Caco-2 (cell line): ENCODE data around the gene LYPD6. TPM values are rescaled to one million over a fixed set of nuclear protein-coding genes. Genes with fewer than 3 reads are reported as not detected.

Experiments
- BruUV-seq: library from RNA; stranded (reverse); fragments of 400-500 nt; replicated peaks from 2 replicates; lab custom pipeline; 2021; lab: Mats Ljungman, UMichigan
- CTCF ChIA-PET: fragments of 300-600 bp; sonication (Branson Sonifier 250); formaldehyde crosslinking; loops from one replicate; lab custom pipeline; 2022; ENCODE audit warnings: antibody characterized with exemption; lab: Charles Lee
- POLR2A ChIA-PET: fragments of 300-600 bp; sonication (Branson Sonifier 250); formaldehyde crosslinking; loops from one replicate; lab custom pipeline; 2022; ENCODE audit warnings: antibody characterized with exemption; lab: Charles Lee
- DNase-seq, 2 experiments: peaks; one replicate each; pipeline versions ENCODE4 v3.0.0 to v3.0.0-alpha.2; 2020 to 2022
- H3K27me3 ChIP-seq: replicated peaks from 2 replicates; pipeline ENCODE4 v1.6.0; 2011; ENCODE audit warnings: low read length; ENCODE audit not compliant: control insufficient read depth, insufficient read depth
- H3K36me3 ChIP-seq: 2 replicates; pipeline ENCODE4 v1.5.1; 2011; ENCODE audit warnings: low read length; ENCODE audit not compliant: control insufficient read depth, insufficient read depth
- H3K4me1 ChIP-seq: fragments of 250-450 bp; sonication (Bioruptor Pico); 2 replicates; pipeline ENCODE4 v1.5.1; 2020; ENCODE audit warnings: mild to moderate bottlenecking
- H3K4me3 ChIP-seq: 2 replicates; pipeline ENCODE4 v1.5.1; 2011; ENCODE audit warnings: low read depth, mild to moderate bottlenecking, control low read depth, low read length
- H3K9me3 ChIP-seq: fragments of 250-450 bp; sonication (Bioruptor Pico); 2 replicates; pipeline ENCODE4 v1.5.1; 2020; ENCODE audit warnings: mild to moderate bottlenecking, moderate library complexity
- H3K27ac Mint-ChIP-seq: one replicate; pipeline ENCODE4 v1.8.0; 2022; ENCODE audit warnings: mixed read lengths; ENCODE audit not compliant: unreplicated experiment
- H3K27me3 Mint-ChIP-seq: one replicate; pipeline ENCODE4 v1.8.0; 2022; ENCODE audit warnings: mixed read lengths; ENCODE audit not compliant: insufficient read depth, unreplicated experiment
- H3K36me3 Mint-ChIP-seq: one replicate; pipeline ENCODE4 v1.8.0; 2022; ENCODE audit warnings: mild to moderate bottlenecking, mixed read lengths; ENCODE audit not compliant: insufficient read depth, unreplicated experiment
- H3K4me1 Mint-ChIP-seq: one replicate; pipeline ENCODE4 v1.8.0; 2022; ENCODE audit warnings: low read depth, mixed read lengths; ENCODE audit not compliant: unreplicated experiment
- H3K4me3 Mint-ChIP-seq: one replicate; pipeline ENCODE4 v1.8.0; 2022; ENCODE audit warnings: mild to moderate bottlenecking, moderate library complexity, mixed read lengths; ENCODE audit not compliant: unreplicated experiment
- H3K9me3 Mint-ChIP-seq: one replicate; pipeline ENCODE4 v1.8.0; 2022; ENCODE audit warnings: mixed read lengths; ENCODE audit not compliant: unreplicated experiment
- CTCF ChIP-seq, 2 experiments: fragments of 200-600 bp in 1 of 2; IDR thresholded peaks; 1 replicate in 1 of 2; 2 replicates in 1 of 2; pipeline versions ENCODE4 v1.5.1 to v1.8.0; 2011 to 2022; ENCODE audit warnings: antibody characterized with exemption in 1 of 2, control low read depth in 1 of 2, inconsistent platforms in 1 of 2, low read depth in 1 of 2, low read length in 1 of 2, mild to moderate bottlenecking in 1 of 2, moderate library complexity in 1 of 2; ENCODE audit not compliant: insufficient read depth in 1 of 2, severe bottlenecking in 1 of 2, unreplicated experiment in 1 of 2
- intact Hi-C: fragments of 100-400 bp; cut with micrococcal nuclease; formaldehyde crosslinking; loops from one replicate; pipeline ENCODE4 v1.10.0; 2022; ENCODE audit not compliant: unreplicated experiment
- total RNA-seq: library from RNA; stranded (reverse); gene quantifications from 2 replicates; pipeline ENCODE4 v1.2.3, GENCODE V29; 2022

Gene LYPD6
- total RNA-seq, 1 experiment from 2014 or later: 9.0 TPM

- H3K9me3 Mint-ChIP-seq: no peaks in the 10 kb centered on the region
- Histone ChIP-seq H3K27me3 (no peaks in the 10 kb centered on the region), H3K4me1 (peaks cover 54% of the 10 kb centered on the region), H3K4me3 (no peak overlapping the region), H3K9me3 (0 out of 2 replicates have a peak, but pooled peaks cover 5% of the 10 kb centered on the region), H3K36me3 (no peaks in the 10 kb centered on the region; the same call in 1 of the 2 replicates)
- H3K4me1 Mint-ChIP-seq: peaks cover 40% of the 10 kb centered on the region
- peak in 1 of 2 experiments; percentile 22 for DNase-seq
- intact Hi-C loops: no loop called here
- ChIA-PET POLR2A (interaction anchor here (0.7 kb wide), 1 partner anchor 166 kb away, joined by 13 read pairs; no protein-coding TSS in a partner anchor), CTCF (interaction anchor here (1.2 kb wide), 1 partner anchor 47 kb away, joined by 3 read pairs; no protein-coding TSS in a partner anchor)
- H3K4me3 Mint-ChIP-seq: peak overlapping the region; percentile 10
- peaks cover 4% of the 10 kb centered on the region for H3K36me3 Mint-ChIP-seq
- peak overlapping the region; percentile 69 for H3K27ac Mint-ChIP-seq
- H3K27me3 Mint-ChIP-seq: no peaks in the 10 kb centered on the region
- TF ChIP-seq CTCF (IDR thresholded peaks at IDR 0.05; ENCODE audit: insufficient read depth in 1 of 2, low read depth in 1 of 2, low read length in 1 of 2, severe bottlenecking in 1 of 2, unreplicated experiment in 1 of 2): no peak
- BruUV-seq: no TSS peak
These were observed 89.9 kb downstream of the LYPD6 start for GRCh38 chr2:149420053-149420963.

- Histone ChIP-seq H3K9me3 (0 out of 2 replicates have a peak, but pooled peaks cover 5% of the 10 kb centered on the region), H3K27me3 (no peaks in the 10 kb centered on the region), H3K36me3 (no peaks in the 10 kb centered on the region; the same call in 1 of the 2 replicates), H3K4me3 (no peak overlapping the region), H3K4me1 (peaks cover 54% of the 10 kb centered on the region)
- H3K27ac Mint-ChIP-seq: peak overlapping the region; percentile 71
- TF ChIP-seq CTCF (IDR thresholded peaks at IDR 0.05; ENCODE audit: insufficient read depth in 1 of 2, low read depth in 1 of 2, low read length in 1 of 2, severe bottlenecking in 1 of 2, unreplicated experiment in 1 of 2): no peak
- ChIA-PET CTCF (no interaction called here), POLR2A (no interaction called here)
- peaks cover 4% of the 10 kb centered on the region for H3K36me3 Mint-ChIP-seq
- intact Hi-C loops: loop anchor here (1.0 kb wide), 1 partner anchor 45 kb away; no protein-coding TSS in a partner anchor
- H3K9me3 Mint-ChIP-seq: no peaks in the 10 kb centered on the region
- no peak overlapping the region for H3K4me3 Mint-ChIP-seq
- DNase-seq: no peak
- no peaks in the 10 kb centered on the region for H3K27me3 Mint-ChIP-seq
- BruUV-seq: TSS peak; percentile 95
- peaks cover 47% of the 10 kb centered on the region for H3K4me1 Mint-ChIP-seq
These were observed 91.4 kb downstream of the LYPD6 start for GRCh38 chr2:149421791-149422190.

GRCh38 chr2:149422337-149422990 lies 92.1 kb downstream of the LYPD6 start:
- intact Hi-C loops: loop anchor here (1.0 kb wide), 1 partner anchor 44 kb away; no protein-coding TSS in a partner anchor
- no peak for TF ChIP-seq CTCF (IDR thresholded peaks at IDR 0.05; ENCODE audit: insufficient read depth in 1 of 2, low read depth in 1 of 2, low read length in 1 of 2, severe bottlenecking in 1 of 2, unreplicated experiment in 1 of 2)
- no peaks in the 10 kb centered on the region for H3K27me3 ChIP-seq
- no peaks in the 10 kb centered on the region for H3K9me3 Mint-ChIP-seq
- H3K36me3 ChIP-seq: no peaks in the 10 kb centered on the region; the same call in 1 of the 2 replicates
- peak overlapping the region; percentile 2 for H3K4me3 Mint-ChIP-seq
- H3K4me3 ChIP-seq: no peak overlapping the region
- DNase-seq: peak; percentile 56 to 83
- ChIA-PET CTCF (no interaction called here), POLR2A (no interaction called here)
- peak overlapping the region; percentile 71 for H3K27ac Mint-ChIP-seq
- H3K9me3 ChIP-seq: 0 out of 2 replicates have a peak, but pooled peaks cover 5% of the 10 kb centered on the region
- peaks cover 56% of the 10 kb centered on the region for H3K4me1 ChIP-seq
- H3K4me1 Mint-ChIP-seq: peaks cover 42% of the 10 kb centered on the region
- H3K36me3 Mint-ChIP-seq: peaks cover 4% of the 10 kb centered on the region
- no peaks in the 10 kb centered on the region for H3K27me3 Mint-ChIP-seq
- BruUV-seq: no TSS peak
